ENCODE data around the gene STAU1.
"Not testable (repeated sequence)": the region's sequence is repeated elsewhere in the genome, so short reads cannot be mapped to it uniquely, and the experiment has no call there.

Gene STAU1

DNA sequence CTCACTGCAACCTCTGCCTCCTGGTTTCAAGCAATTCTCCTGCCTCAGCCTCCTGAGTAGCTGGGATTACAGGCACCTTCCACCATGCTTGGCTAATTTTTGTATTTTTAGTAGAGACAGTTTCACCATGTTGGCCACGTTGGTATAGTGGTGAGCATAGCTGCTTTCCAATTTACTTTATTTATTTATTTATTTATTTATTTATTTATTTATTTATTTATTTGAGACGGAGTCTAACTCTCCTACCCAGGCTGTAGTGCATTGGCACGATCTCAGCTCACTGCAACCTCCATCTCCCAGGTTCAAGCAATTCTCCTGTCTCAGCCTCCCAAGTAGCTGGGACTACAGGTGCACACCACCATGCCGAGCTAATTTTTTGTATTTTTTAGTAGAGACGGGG lies 87.8 kb downstream of the STAU1 start:
- H3K4me3 Mint-ChIP-seq; H3K4me1 Mint-ChIP-seq (ENCODE audit: low read depth); H3K9me3 Mint-ChIP-seq (ENCODE audit: low read depth); H3K27me3 Mint-ChIP-seq: not testable (repeated sequence)
- Mint-ChIP-seq H3K27ac (peak overlapping the region; percentile 72), H3K36me3 (peaks cover 11% of the 10 kb centered on the region)

DNA sequence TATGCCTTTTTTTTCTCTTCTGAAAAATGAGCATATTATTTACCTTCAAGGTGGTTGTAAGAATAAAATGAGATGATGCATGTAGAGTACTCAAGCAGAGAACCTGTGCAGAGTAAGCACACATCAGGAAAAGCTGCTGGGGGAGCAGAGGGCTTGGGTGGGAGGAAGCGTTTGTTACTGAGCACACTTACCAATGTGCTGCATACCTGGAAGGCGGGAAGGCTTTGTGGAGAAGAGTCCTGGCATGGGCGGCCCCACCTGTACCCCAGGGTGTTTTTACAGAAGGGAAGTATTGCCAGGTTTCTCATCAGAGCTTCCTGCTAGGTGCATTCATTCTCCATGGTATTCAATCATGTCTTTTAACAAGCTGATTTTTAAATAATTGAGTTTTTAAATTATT lies 89.1 kb downstream of the STAU1 start:
- no peaks in the 10 kb centered on the region for H3K9me3 Mint-ChIP-seq (ENCODE audit: low read depth)
- no peak overlapping the region for H3K4me3 Mint-ChIP-seq
- peaks cover 15% of the 10 kb centered on the region for H3K36me3 Mint-ChIP-seq
- no peaks in the 10 kb centered on the region for H3K27me3 Mint-ChIP-seq
- no peak overlapping the region for H3K27ac Mint-ChIP-seq
- peaks cover 10% of the 10 kb centered on the region for H3K4me1 Mint-ChIP-seq (ENCODE audit: low read depth)

GRCh38 chr20:49098136-49098535 lies 90.0 kb downstream of the STAU1 start:
- H3K4me3 Mint-ChIP-seq: no peak overlapping the region
- no peaks in the 10 kb centered on the region for H3K27me3 Mint-ChIP-seq
- peaks cover 13% of the 10 kb centered on the region for H3K36me3 Mint-ChIP-seq
- no peaks in the 10 kb centered on the region for H3K9me3 Mint-ChIP-seq (ENCODE audit: low read depth)
- H3K27ac Mint-ChIP-seq: no peak overlapping the region
- H3K4me1 Mint-ChIP-seq (ENCODE audit: low read depth): peaks cover 10% of the 10 kb centered on the region

DNA sequence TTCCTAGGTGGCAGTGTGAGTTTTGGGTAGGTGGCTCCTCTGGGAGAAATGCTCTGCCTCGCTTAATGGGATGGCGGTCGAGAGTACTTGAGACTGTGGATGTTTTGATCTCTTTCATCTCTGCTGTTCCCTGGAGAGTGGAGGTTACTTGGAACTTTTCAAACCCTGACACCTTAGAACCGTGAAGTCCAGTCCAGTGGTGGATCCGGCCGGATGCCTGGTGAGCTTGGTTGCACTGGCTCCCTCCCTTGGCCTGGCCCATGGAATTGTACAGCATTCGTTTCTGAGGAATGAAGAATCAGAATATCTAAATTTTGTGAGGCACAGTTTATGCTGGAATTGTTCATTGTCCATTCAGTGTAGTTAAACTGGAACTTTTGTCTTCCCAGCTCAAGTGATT lies 91.0 kb downstream of the STAU1 start:
- H3K9me3 Mint-ChIP-seq (ENCODE audit: low read depth): no peaks in the 10 kb centered on the region
- H3K27me3 Mint-ChIP-seq: no peaks in the 10 kb centered on the region
- no peak overlapping the region for H3K27ac Mint-ChIP-seq
- no peak overlapping the region for H3K4me3 Mint-ChIP-seq
- H3K4me1 Mint-ChIP-seq (ENCODE audit: low read depth): peaks cover 10% of the 10 kb centered on the region
- peaks cover 13% of the 10 kb centered on the region for H3K36me3 Mint-ChIP-seq

DNA sequence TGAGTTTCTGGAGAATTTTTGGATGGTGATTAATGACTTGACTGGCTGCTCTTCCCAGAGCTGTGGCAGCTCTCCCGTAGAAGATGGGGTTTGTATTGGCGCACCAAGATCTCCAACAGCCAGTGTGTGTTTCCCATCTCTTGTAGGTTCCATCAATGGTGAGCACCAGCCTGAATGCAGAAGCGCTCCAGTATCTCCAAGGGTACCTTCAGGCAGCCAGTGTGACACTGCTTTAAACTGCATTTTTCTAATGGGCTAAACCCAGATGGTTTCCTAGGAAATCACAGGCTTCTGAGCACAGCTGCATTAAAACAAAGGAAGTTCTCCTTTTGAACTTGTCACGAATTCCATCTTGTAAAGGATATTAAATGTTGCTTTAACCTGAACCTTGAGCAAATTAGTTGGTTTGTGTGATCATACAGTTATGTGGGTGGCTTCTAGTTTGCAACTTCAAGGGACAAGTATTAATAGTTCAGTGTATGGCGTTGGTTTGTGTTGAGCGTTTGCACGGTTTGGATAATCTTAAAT lies 91.9 kb downstream of the STAU1 start:
- Mint-ChIP-seq H3K27me3 (no peaks in the 10 kb centered on the region), H3K36me3 (peaks cover 13% of the 10 kb centered on the region), H3K4me1 (ENCODE audit: low read depth) (peaks cover 9% of the 10 kb centered on the region), H3K27ac (no peak overlapping the region), H3K9me3 (ENCODE audit: low read depth) (no peaks in the 10 kb centered on the region), H3K4me3 (no peak overlapping the region)

GRCh38 chr20:49091762-49092161 lies 96.4 kb downstream of the STAU1 start:
- Mint-ChIP-seq H3K27me3 (no peaks in the 10 kb centered on the region), H3K4me1 (ENCODE audit: low read depth) (no peaks in the 10 kb centered on the region), H3K9me3 (ENCODE audit: low read depth) (no peaks in the 10 kb centered on the region), H3K36me3 (peaks cover 4% of the 10 kb centered on the region), H3K27ac (no peak overlapping the region), H3K4me3 (no peak overlapping the region)

GRCh38 chr20:49091104-49091503 lies 97.0 kb downstream of the STAU1 start:
- no peak overlapping the region for H3K27ac Mint-ChIP-seq
- no peak overlapping the region for H3K4me3 Mint-ChIP-seq
- no peaks in the 10 kb centered on the region for H3K27me3 Mint-ChIP-seq
- peaks cover 4% of the 10 kb centered on the region for H3K36me3 Mint-ChIP-seq
- no peaks in the 10 kb centered on the region for H3K9me3 Mint-ChIP-seq (ENCODE audit: low read depth)
- no peaks in the 10 kb centered on the region for H3K4me1 Mint-ChIP-seq (ENCODE audit: low read depth)

DNA sequence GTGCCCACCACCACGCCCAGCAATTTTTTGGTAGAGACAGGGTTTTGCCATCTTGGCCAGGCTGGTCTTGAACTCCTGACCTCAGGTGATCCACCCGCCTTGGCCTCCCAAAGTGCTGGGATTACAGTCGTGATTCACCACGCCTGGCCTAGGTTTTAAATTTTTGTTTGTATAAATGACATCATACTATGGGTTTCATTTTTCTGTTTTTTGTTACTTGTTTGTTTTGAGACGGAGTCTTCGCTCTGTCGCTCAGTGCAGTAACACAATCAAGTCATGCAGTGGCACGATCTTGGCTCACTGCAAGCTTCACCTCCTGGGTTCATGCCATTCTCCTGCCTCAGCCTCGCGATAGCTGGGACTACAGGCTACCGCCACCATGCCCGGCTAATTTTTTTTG lies 105.8 kb downstream of the STAU1 start:
- H3K4me3 Mint-ChIP-seq; H3K27me3 Mint-ChIP-seq; H3K4me1 Mint-ChIP-seq (ENCODE audit: low read depth); H3K27ac Mint-ChIP-seq; H3K36me3 Mint-ChIP-seq; H3K9me3 Mint-ChIP-seq (ENCODE audit: low read depth): not testable (repeated sequence)

DNA sequence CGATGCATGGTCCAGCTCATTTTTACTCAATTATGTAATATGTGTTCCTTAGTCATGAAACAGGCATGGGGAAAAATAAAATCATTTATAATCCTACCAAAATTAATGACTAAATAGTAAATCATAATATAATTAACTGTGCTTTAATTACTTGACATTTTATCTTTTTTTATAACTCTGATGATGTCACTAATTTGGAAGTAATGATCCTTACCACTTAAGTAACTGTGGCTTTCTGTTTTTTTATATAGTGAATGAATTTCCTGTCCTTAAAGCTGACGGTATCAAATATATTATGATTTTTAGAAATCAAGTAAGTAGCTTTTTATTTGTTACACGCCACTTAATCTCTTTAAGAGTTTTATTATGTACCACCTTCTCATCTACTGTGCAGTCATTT lies 109.8 kb downstream of the STAU1 start:
- Mint-ChIP-seq H3K4me3 (no peak overlapping the region), H3K27me3 (no peaks in the 10 kb centered on the region), H3K4me1 (ENCODE audit: low read depth) (no peaks in the 10 kb centered on the region), H3K27ac (no peak overlapping the region), H3K9me3 (ENCODE audit: low read depth) (no peaks in the 10 kb centered on the region), H3K36me3 (peaks cover 5% of the 10 kb centered on the region)

DNA sequence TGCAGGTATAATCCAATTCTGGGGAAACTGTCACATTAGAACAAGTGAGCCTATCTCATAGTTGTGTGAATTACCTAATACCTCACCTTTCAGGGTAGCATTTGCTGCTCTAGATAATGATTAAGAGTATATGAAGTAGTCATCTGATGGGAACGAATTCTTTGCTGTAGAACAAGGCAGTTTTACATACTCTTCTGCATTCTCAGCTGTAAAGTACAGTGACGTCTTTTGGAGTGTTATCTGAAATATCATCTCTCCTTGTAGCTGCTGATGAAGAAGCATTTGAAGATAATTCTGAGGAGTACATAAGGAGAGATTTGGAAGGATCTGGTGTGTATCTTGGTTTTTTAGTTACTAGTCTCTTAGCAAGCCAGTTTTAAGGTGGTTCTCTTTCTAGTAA lies 113.6 kb downstream of the STAU1 start:
- H3K27me3 Mint-ChIP-seq: no peaks in the 10 kb centered on the region
- H3K9me3 Mint-ChIP-seq (ENCODE audit: low read depth): no peaks in the 10 kb centered on the region
- no peaks in the 10 kb centered on the region for H3K4me1 Mint-ChIP-seq (ENCODE audit: low read depth)
- H3K4me3 Mint-ChIP-seq: no peak overlapping the region
- H3K36me3 Mint-ChIP-seq: peaks cover 3% of the 10 kb centered on the region
- H3K27ac Mint-ChIP-seq: no peak overlapping the region
